WTC11 (cell line): ENCODE measurements around the gene TMED9. TPM values are rescaled to one million over a fixed set of nuclear protein-coding genes. Genes with fewer than 3 reads are reported as not detected.
A peak's percentile ranks its signal among the peaks of the same experiment; 100 is the strongest.

Experiments used
- ATAC-seq: fragments of 200-7000 bp; cut with Tn5 transposase; 2 replicates; pipeline ENCODE4 v1.10.0; 2021; ENCODE audit warnings: mild to moderate bottlenecking, moderate library complexity
- CTCF ChIA-PET: fragments of 300-600 bp; sonication (Branson Sonifier 250); formaldehyde crosslinking; loops from one replicate; lab custom pipeline; 2021; ENCODE audit warnings: antibody characterized with exemption; lab: Charles Lee
- POLR2A ChIA-PET: fragments of 350-600 bp; sonication (Branson Sonifier 250); formaldehyde crosslinking; loops from one replicate; lab custom pipeline; 2021; ENCODE audit warnings: antibody characterized with exemption; lab: Charles Lee
- DNase-seq: peaks from one replicate; pipeline ENCODE4 v3.0.0; 2021; ENCODE audit warnings: low spot score
- H3K27ac Mint-ChIP-seq: 2 replicates; pipeline ENCODE4 v1.8.0; 2021; ENCODE audit warnings: mixed read lengths
- H3K27me3 Mint-ChIP-seq: 2 replicates; pipeline ENCODE4 v1.8.0; 2021; ENCODE audit warnings: low read depth, mild to moderate bottlenecking, moderate library complexity, mixed read lengths
- H3K36me3 Mint-ChIP-seq: 2 replicates; pipeline ENCODE4 v1.8.0; 2021; ENCODE audit warnings: mixed read lengths
- H3K4me1 Mint-ChIP-seq: 2 replicates; pipeline ENCODE4 v1.8.0; 2022; ENCODE audit warnings: mixed read lengths
- H3K4me3 Mint-ChIP-seq: 2 replicates; pipeline ENCODE4 v1.8.0; 2021; ENCODE audit warnings: mild to moderate bottlenecking, moderate library complexity, mixed read lengths
- H3K9me3 Mint-ChIP-seq: 2 replicates; pipeline ENCODE4 v1.8.0; 2021; ENCODE audit warnings: mixed read lengths
- ARID4B ChIP-seq: sonication (generic); formaldehyde crosslinking; IDR thresholded peaks from 2 replicates; pipeline ENCODE4 v1.8.0; 2023; ENCODE audit warnings: missing genetic modification reagents, mild to moderate bottlenecking, borderline replicate concordance
- ATF1 ChIP-seq: sonication (generic); formaldehyde crosslinking; IDR thresholded peaks from 2 replicates; pipeline ENCODE4 v1.8.1; 2023; ENCODE audit warnings: mild to moderate bottlenecking, moderate library complexity, missing genetic modification reagents
- ATF3 ChIP-seq: sonication (generic); formaldehyde crosslinking; conservative IDR thresholded peaks from 2 replicates; pipeline ENCODE4 v1.8.1; 2022; ENCODE audit warnings: mild to moderate bottlenecking, missing genetic modification reagents
- CBFB ChIP-seq: sonication (generic); formaldehyde crosslinking; IDR thresholded peaks from 2 replicates; pipeline ENCODE4 v1.8.1; 2022; ENCODE audit warnings: mild to moderate bottlenecking, low read depth, missing genetic modification reagents
- CDX4 ChIP-seq: fragments of 250-450 bp; sonication (Bioruptor Pico); IDR thresholded peaks from 2 replicates; pipeline ENCODE4 v1.9.0; 2021; ENCODE audit warnings: moderate library complexity, mild to moderate bottlenecking, inconsistent platforms, borderline replicate concordance
- CREM ChIP-seq: sonication (generic); formaldehyde crosslinking; IDR thresholded peaks from 2 replicates; pipeline ENCODE4 v1.8.1; 2022; ENCODE audit warnings: mild to moderate bottlenecking, missing genetic modification reagents, moderate library complexity
- EMX1 ChIP-seq: fragments of 250-450 bp; sonication (Bioruptor Pico); IDR thresholded peaks from 2 replicates; pipeline ENCODE4 v1.8.0; 2021; ENCODE audit warnings: mild to moderate bottlenecking
- ERG ChIP-seq: fragments of 250-450 bp; sonication (Bioruptor Pico); IDR thresholded peaks from 2 replicates; pipeline ENCODE4 v1.8.0; 2021; ENCODE audit warnings: mild to moderate bottlenecking
- FOXP1 ChIP-seq: sonication (generic); formaldehyde crosslinking; IDR thresholded peaks from 2 replicates; pipeline ENCODE4 v1.8.0; 2022; ENCODE audit warnings: missing genetic modification reagents, mild to moderate bottlenecking, moderate library complexity, borderline replicate concordance
- HMGXB4 ChIP-seq: sonication (generic); formaldehyde crosslinking; IDR thresholded peaks from 2 replicates; pipeline ENCODE4 v1.8.1; 2023; ENCODE audit warnings: mild to moderate bottlenecking, moderate library complexity, missing genetic modification reagents
- JAZF1 ChIP-seq: fragments of 250-450 bp; sonication (Bioruptor Pico); IDR thresholded peaks from 2 replicates; pipeline ENCODE4 v1.9.0; 2021; ENCODE audit warnings: moderate library complexity, mild to moderate bottlenecking, inconsistent platforms
- MAX ChIP-seq: sonication (generic); formaldehyde crosslinking; IDR thresholded peaks from 2 replicates; pipeline ENCODE4 v1.8.0; 2022; ENCODE audit warnings: mild to moderate bottlenecking, missing genetic modification reagents
- MXD4 ChIP-seq: fragments of 250-450 bp; sonication (Bioruptor Pico); IDR thresholded peaks from 2 replicates; pipeline ENCODE4 v1.8.0; 2021; ENCODE audit warnings: mild to moderate bottlenecking, moderate library complexity, borderline replicate concordance
- RORB ChIP-seq: fragments of 250-450 bp; sonication (Bioruptor Pico); IDR thresholded peaks from 2 replicates; pipeline ENCODE4 v1.9.0; 2021; ENCODE audit warnings: mild to moderate bottlenecking
- TCF7 ChIP-seq: sonication (generic); formaldehyde crosslinking; IDR thresholded peaks from 2 replicates; pipeline ENCODE4 v1.8.0; 2022; ENCODE audit warnings: mild to moderate bottlenecking, low read depth, missing genetic modification reagents, moderate library complexity
- TEAD4 ChIP-seq: sonication (generic); formaldehyde crosslinking; IDR thresholded peaks from 2 replicates; pipeline ENCODE4 v1.8.0; 2022; ENCODE audit warnings: mild to moderate bottlenecking, missing genetic modification reagents
- ZBTB21 ChIP-seq: sonication (generic); formaldehyde crosslinking; IDR thresholded peaks from 2 replicates; pipeline ENCODE4 v1.8.1; 2023; ENCODE audit warnings: mild to moderate bottlenecking, missing genetic modification reagents, borderline replicate concordance
- ZNF138 ChIP-seq: sonication (generic); formaldehyde crosslinking; conservative IDR thresholded peaks from 2 replicates; pipeline ENCODE4 v1.8.1; 2022; ENCODE audit warnings: mild to moderate bottlenecking, moderate library complexity, missing genetic modification reagents
- ZNF263 ChIP-seq: sonication (generic); formaldehyde crosslinking; IDR thresholded peaks from 2 replicates; pipeline ENCODE4 v1.8.1; 2022; ENCODE audit warnings: low read depth, mild to moderate bottlenecking, moderate library complexity, missing genetic modification reagents
- ZNF396 ChIP-seq: fragments of 250-450 bp; sonication (Bioruptor Pico); IDR thresholded peaks from 2 replicates; pipeline ENCODE4 v1.8.0; 2021; ENCODE audit warnings: mild to moderate bottlenecking, moderate library complexity, borderline replicate concordance
- ZNF423 ChIP-seq: fragments of 250-450 bp; sonication (Bioruptor Pico); IDR thresholded peaks from 2 replicates; pipeline ENCODE4 v2.1.2; 2022; ENCODE audit warnings: mild to moderate bottlenecking, moderate library complexity
- ZNF671 ChIP-seq: fragments of 250-450 bp; sonication (Bioruptor Pico); IDR thresholded peaks from 2 replicates; pipeline ENCODE4 v1.8.0; 2021; ENCODE audit warnings: mild to moderate bottlenecking
- total RNA-seq: library from RNA; stranded (reverse); gene quantifications from 3 replicates; pipeline ENCODE4 v1.2.3, GENCODE V29; 2021

The TMED9 gene
- total RNA-seq, 1 experiment from 2014 or later, result 164 TPM

GRCh38 chr5:177600508-177601018 is 8.6 kb downstream of the TMED9 start (continued):
- TF ChIP-seq ARID4B (CRISPR knock-in tag) (no peak), HMGXB4 (CRISPR knock-in tag) (no peak), MAX (CRISPR knock-in tag) (no peak), CDX4 (CRISPR knock-in tag) (no peak), ZNF671 (no peak), FOXP1 (CRISPR knock-in tag) (no peak), EMX1 (CRISPR knock-in tag) (no peak), ZNF396 (no peak), ATF3 (CRISPR knock-in tag) (no peak), MXD4 (CRISPR knock-in tag) (no peak), ZNF138 (CRISPR knock-in tag) (no peak)

- ATAC-seq (no peak), DNase-seq (no peak)
- peak overlapping the region; percentile 97 for H3K4me3 Mint-ChIP-seq
- peaks cover 6% of the 10 kb centered on the region for H3K36me3 Mint-ChIP-seq
- H3K4me1 Mint-ChIP-seq, result peaks cover 17% of the 10 kb centered on the region
- H3K9me3 Mint-ChIP-seq, result no peaks in the 10 kb centered on the region
- no peak for TF ChIP-seq JAZF1 (CRISPR knock-in tag)
- TF ChIP-seq CREM (CRISPR knock-in tag), result no peak
- no peak for TF ChIP-seq TEAD4 (CRISPR knock-in tag)
- TF ChIP-seq ERG (CRISPR knock-in tag), result no peak
- TF ChIP-seq ZNF263 (CRISPR knock-in tag), result no peak
- no peak for TF ChIP-seq ATF1 (CRISPR knock-in tag)
- TF ChIP-seq ZBTB21 (CRISPR knock-in tag), result no peak
- TF ChIP-seq RORB, result no peak
- TF ChIP-seq ZNF423 (CRISPR knock-in tag), result no peak
- no peak for TF ChIP-seq CBFB (CRISPR knock-in tag)
- TF ChIP-seq TCF7, result no peak
- TF ChIP-seq, all 79 proteins: peak for 0
- peaks cover 21% of the 10 kb centered on the region for H3K27me3 Mint-ChIP-seq
- no peak overlapping the region for H3K27ac Mint-ChIP-seq
- CTCF ChIA-PET, result no interaction called here
- POLR2A ChIA-PET, result no interaction called here
Observed at GRCh38 chr5:177601126-177601525, 9.1 kb downstream of the TMED9 start.
